Right lobe of liver (tissue), 4 donors: ENCODE data around the gene MBP.

ENCODE experiments used
- CTCF ChIP-seq, 4 donors: fragments of 200-600 bp in 3 of 4; fragments of 450-650 bp in 1 of 4; IDR thresholded peaks; one replicate each; pipeline versions ENCODE4 v1.5.1 to v1.8.0; 2016 to 2022; ENCODE audit warnings: antibody characterized with exemption in 4 of 4, mild to moderate bottlenecking in 2 of 4
- POLR2A ChIP-seq: fragments of 450-650 bp; IDR thresholded peaks from one replicate; pipeline ENCODE4 v1.6.1; 2017; ENCODE audit warnings: antibody characterized with exemption, mild to moderate bottlenecking
- donor health status: DM: no; HTN: no; CAD: no.
- donor health status: DM: no; HTN: no; CAD: no.
- donor health status: DM: no; HTN: yes; CAD: no.

GRCh38 chr18:77032181-77032701 lies 100.3 kb downstream of the MBP start:
- TF ChIP-seq CTCF (IDR thresholded peaks at IDR 0.05) (no peak), POLR2A (no peak)
